ENCODE data around the gene MBD3.

GRCh38 chr19:1558552-1558951 is 34.1 kb downstream of the MBD3 start:
- TF ChIP-seq POLR2AphosphoS5 (IDR thresholded peaks at IDR 0.05), result no peak
- TF ChIP-seq, protein P1, sequence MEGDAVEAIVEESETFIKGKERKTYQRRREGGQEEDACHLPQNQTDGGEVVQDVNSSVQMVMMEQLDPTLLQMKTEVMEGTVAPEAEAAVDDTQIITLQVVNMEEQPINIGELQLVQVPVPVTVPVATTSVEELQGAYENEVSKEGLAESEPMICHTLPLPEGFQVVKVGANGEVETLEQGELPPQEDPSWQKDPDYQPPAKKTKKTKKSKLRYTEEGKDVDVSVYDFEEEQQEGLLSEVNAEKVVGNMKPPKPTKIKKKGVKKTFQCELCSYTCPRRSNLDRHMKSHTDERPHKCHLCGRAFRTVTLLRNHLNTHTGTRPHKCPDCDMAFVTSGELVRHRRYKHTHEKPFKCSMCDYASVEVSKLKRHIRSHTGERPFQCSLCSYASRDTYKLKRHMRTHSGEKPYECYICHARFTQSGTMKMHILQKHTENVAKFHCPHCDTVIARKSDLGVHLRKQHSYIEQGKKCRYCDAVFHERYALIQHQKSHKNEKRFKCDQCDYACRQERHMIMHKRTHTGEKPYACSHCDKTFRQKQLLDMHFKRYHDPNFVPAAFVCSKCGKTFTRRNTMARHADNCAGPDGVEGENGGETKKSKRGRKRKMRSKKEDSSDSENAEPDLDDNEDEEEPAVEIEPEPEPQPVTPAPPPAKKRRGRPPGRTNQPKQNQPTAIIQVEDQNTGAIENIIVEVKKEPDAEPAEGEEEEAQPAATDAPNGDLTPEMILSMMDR (IDR thresholded peaks at IDR 0.05 in 8 of 11, conservative IDR thresholded peaks at IDR 0.05 in 3 of 11), result no peak
- TF ChIP-seq POLR2A (IDR thresholded peaks at IDR 0.05), result no peak

All from spleen (tissue), 7 donors.